GM10266 (cell line): ENCODE results near the gene VGF.

Experiments used
- DNase-seq: peaks from one replicate; pipeline ENCODE4 v3.0.0; 2012; ENCODE audit errors: extremely low spot score
- CTCF ChIP-seq: IDR thresholded peaks from 2 replicates; pipeline ENCODE4 v1.5.1; 2012; ENCODE audit warnings: mild to moderate bottlenecking, low read depth; ENCODE audit not compliant: control insufficient read depth, insufficient read depth; ENCODE audit errors: missing control alignments

VGF gene

DNA sequence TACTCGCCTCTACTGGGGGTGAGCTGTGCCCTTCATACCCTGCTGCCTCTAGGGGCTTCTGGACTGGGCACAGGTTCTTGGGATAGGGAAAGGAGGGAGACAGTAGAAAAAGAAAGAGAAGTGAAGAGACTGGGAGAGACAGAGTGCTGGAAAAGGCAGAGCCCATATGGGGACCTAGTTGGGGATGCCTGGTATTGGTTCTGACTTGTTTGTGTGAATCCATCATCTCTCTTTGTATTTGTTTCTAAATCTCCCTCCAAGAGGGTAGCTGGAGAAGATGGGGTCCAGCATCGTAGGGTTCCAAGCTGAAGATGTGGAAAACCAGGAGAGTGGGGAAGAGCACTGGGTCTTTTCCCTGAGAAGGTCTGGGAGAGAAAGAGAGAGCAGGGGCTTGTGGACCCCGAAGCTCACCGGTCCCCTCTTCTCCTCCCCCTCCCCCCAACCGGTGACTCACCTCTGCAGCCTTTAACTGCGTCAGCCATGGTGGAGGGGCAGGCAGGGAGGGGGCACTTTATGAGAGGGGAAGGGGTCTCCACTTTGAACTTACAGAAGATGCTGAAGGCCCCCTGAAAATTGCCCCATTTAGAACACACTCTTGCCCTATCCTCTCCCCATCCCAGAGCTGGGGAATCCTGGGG lies 3.2 kb upstream of the VGF start:
- no peak for TF ChIP-seq CTCF
- no peak for DNase-seq

GRCh38 chr7:101167645-101168411 lies 2.5 kb upstream of the VGF start:
- DNase-seq: no peak
- TF ChIP-seq CTCF: no peak

DNA sequence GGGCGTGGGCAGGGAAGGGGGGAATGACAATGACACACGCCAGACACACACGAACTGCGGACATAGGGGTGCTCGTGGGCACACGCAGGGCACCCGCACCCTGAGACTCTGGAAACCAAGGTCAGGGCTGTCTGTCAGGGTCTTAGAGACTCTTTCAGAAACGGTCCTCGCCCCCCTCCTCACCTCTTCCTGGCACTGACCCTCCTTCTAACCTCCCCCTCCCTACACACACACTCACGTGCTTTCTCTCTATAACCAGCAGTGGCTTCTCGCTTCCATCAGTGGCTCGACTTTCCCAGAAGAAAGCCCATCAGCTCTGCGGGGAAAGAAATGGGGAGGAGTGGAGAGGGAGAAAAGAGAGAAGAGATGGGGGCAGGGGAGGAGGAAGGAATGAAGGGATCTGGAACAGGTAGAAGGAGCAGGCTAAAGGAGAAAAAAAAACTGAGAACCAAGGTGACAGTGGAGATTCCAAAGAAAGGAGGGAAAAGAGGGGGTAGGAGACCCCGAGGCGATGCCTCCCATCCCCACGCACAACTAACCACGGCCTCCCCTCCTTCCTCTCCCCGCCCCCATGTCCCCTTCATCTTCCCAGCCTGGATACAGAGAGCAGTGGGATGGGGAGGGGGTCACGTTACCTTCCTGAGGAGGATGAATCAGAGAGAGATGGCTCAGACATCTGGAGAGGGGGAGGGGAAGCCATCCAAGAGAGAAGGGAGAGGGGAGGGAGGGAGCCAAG lies 1.7 kb upstream of the VGF start:
- no peak for DNase-seq
- no peak for TF ChIP-seq CTCF

GRCh38 chr7:101166648-101166908 lies 1.2 kb upstream of the VGF start:
- DNase-seq: no peak
- TF ChIP-seq CTCF: no peak

GRCh38 chr7:101165958-101166647 lies 734 bp upstream of the VGF start:
- no peak for TF ChIP-seq CTCF
- no peak for DNase-seq

- DNase-seq: no peak
- TF ChIP-seq CTCF: no peak
Measured at GRCh38 chr7:101164071-101164840, 1.1 kb downstream of the VGF start.
